Neural crest cell (in vitro differentiated cells): ENCODE data around the gene PLGRKT. TPM values are rescaled to one million over a fixed set of nuclear protein-coding genes. Genes with fewer than 3 reads are reported as not detected.
"Not testable (repeated sequence)": the region's sequence is repeated elsewhere in the genome, so short reads cannot be mapped to it uniquely, and the experiment has no call there.

Experiments used
- DNase-seq: peaks from one replicate; pipeline ENCODE4 v3.0.0; 2021; ENCODE audit warnings: low read depth, mixed read lengths, low spot score
- H3K27ac Mint-ChIP-seq: one replicate; pipeline ENCODE4 v1.8.0; 2021; ENCODE audit warnings: mild to moderate bottlenecking, mixed read lengths; ENCODE audit not compliant: unreplicated experiment
- H3K27me3 Mint-ChIP-seq: 2 replicates; pipeline ENCODE4 v1.8.0; 2021; ENCODE audit warnings: low read depth, mild to moderate bottlenecking, mixed read lengths
- H3K36me3 Mint-ChIP-seq: 2 replicates; pipeline ENCODE4 v1.8.0; 2021; ENCODE audit warnings: low read depth, mild to moderate bottlenecking, mixed read lengths
- H3K4me1 Mint-ChIP-seq: 2 replicates; pipeline ENCODE4 v1.8.0; 2021; ENCODE audit warnings: mixed read lengths
- H3K4me3 Mint-ChIP-seq: one replicate; pipeline ENCODE4 v1.8.0; 2021; ENCODE audit warnings: mild to moderate bottlenecking, mixed read lengths
- H3K9me3 Mint-ChIP-seq: 2 replicates; pipeline ENCODE4 v1.8.0; 2021; ENCODE audit warnings: mixed read lengths
- total RNA-seq: library from RNA; stranded (reverse); gene quantifications from 2 replicates; pipeline ENCODE4 v1.2.1, GENCODE V29; 2021
- TF ChIP-seq, protein P1 (sequence below): fragments of 200-600 bp; sonication (generic); conservative IDR thresholded peaks from 2 replicates; pipeline ENCODE4 v1.5.0; 2021; ENCODE audit warnings: antibody characterized with exemption, mild to moderate bottlenecking

Gene PLGRKT
- total RNA-seq, 1 donor from 2014 or later = 24.6 TPM

DNA sequence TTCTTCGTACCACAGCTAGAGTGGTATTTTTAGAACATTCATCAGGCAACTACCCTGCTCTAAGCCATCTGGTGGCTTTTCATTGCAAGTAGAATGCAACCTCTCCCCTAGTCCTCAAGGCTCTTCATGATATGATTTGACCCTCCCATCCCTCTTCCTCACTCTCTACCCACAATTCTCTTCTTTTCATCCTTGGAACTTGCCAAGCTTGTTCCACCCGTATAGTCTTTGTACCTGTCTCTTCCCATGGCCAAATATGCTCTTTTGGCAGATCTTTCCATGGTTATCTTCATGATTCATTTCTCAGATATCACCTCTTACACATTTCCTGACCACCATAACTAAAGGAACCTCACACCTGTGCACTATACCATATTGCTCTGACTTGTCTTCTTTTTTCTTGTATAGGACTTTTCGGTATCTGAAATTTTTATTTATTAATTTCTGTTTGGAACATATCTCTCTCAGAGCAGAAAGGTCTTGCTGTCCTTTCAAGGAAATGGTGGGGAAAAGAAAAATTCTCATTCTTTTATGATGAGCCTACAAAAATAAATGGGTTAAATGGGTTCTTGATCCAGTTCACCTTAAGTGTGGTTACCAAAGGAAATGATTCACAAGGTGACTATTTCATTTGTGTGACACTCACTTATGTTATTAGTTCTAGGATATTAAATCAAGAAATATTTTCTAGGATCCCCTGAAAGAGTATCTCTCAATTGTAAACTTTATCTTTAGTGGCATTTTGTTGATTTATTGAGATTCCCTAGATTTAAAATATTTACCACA lies 8.9 kb upstream of the PLGRKT start:
- H3K36me3 Mint-ChIP-seq = no peaks in the 10 kb centered on the region
- H3K9me3 Mint-ChIP-seq = no peaks in the 10 kb centered on the region
- peaks cover 31% of the 10 kb centered on the region for H3K27me3 Mint-ChIP-seq
- no peak overlapping the region for H3K27ac Mint-ChIP-seq
- DNase-seq = no peak
- peaks cover 8% of the 10 kb centered on the region for H3K4me1 Mint-ChIP-seq
- H3K4me3 Mint-ChIP-seq = no peak overlapping the region
- TF ChIP-seq, protein P1, sequence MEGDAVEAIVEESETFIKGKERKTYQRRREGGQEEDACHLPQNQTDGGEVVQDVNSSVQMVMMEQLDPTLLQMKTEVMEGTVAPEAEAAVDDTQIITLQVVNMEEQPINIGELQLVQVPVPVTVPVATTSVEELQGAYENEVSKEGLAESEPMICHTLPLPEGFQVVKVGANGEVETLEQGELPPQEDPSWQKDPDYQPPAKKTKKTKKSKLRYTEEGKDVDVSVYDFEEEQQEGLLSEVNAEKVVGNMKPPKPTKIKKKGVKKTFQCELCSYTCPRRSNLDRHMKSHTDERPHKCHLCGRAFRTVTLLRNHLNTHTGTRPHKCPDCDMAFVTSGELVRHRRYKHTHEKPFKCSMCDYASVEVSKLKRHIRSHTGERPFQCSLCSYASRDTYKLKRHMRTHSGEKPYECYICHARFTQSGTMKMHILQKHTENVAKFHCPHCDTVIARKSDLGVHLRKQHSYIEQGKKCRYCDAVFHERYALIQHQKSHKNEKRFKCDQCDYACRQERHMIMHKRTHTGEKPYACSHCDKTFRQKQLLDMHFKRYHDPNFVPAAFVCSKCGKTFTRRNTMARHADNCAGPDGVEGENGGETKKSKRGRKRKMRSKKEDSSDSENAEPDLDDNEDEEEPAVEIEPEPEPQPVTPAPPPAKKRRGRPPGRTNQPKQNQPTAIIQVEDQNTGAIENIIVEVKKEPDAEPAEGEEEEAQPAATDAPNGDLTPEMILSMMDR = no peak

DNA sequence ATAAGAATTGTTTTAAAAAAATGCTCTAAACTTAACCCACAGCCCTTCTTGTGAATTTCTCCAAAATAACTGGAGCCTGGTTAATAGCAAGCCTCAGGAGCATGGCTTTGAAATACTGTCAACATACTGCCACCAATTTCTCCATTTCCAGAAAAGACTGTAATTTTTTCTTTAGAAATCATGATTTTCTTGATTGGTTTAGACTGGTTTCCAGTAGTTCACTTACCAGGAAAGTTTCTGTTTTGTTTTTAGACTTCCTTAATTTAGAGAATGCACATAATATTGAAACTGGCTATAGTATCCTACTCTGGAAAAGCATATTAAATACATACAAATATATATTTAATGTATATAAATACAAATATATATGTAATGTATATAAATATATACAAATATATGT lies 8.2 kb upstream of the PLGRKT start:
- TF ChIP-seq, protein P1 = no peak
- no peak for DNase-seq
- H3K4me1 Mint-ChIP-seq = peaks cover 8% of the 10 kb centered on the region
- peaks cover 35% of the 10 kb centered on the region for H3K27me3 Mint-ChIP-seq
- no peak overlapping the region for H3K4me3 Mint-ChIP-seq
- no peaks in the 10 kb centered on the region for H3K36me3 Mint-ChIP-seq
- no peaks in the 10 kb centered on the region for H3K9me3 Mint-ChIP-seq
- no peak overlapping the region for H3K27ac Mint-ChIP-seq

DNA sequence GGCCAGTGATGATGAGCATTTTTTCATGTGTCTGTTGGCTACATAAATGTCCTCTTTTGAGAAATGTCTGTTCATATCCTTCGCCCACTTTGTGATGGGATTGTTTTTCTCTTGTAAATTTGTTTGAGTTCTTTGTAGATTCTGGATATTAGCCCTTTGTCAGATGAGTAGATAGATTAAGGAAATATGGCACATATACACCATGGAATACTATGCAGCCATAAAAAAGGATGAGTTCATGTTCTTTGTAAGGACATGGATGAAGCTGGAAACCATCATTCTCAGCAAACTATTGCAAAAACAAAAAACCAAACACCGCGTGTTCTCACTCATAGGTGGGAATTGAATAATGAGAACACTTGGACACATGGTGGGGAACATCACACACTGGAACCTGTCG lies 7.4 kb upstream of the PLGRKT start:
- not testable (repeated sequence) for H3K27ac Mint-ChIP-seq, H3K36me3 Mint-ChIP-seq, H3K9me3 Mint-ChIP-seq

DNA sequence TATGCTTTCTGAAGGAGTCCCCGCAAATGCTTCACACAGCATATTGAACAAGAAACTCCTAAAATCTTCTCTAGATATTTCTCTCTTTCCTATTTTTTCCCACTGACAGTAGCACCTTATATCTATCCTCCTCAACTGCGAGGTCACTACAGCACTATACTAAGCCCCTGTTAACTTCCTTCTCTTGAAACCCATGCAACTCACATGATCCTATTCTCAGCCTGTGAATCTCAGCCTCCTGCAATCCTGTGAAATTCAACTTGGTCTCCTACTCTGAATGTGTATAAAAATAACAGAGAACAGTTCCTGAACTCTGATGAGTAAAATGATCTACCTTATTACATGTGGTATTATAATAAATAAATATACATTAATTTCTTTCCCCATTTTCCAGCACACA lies 6.1 kb upstream of the PLGRKT start:
- H3K36me3 Mint-ChIP-seq = no peaks in the 10 kb centered on the region
- no peak overlapping the region for H3K4me3 Mint-ChIP-seq
- no peak for DNase-seq
- no peak overlapping the region for H3K27ac Mint-ChIP-seq
- no peaks in the 10 kb centered on the region for H3K4me1 Mint-ChIP-seq
- peaks cover 37% of the 10 kb centered on the region for H3K27me3 Mint-ChIP-seq
- H3K9me3 Mint-ChIP-seq = no peaks in the 10 kb centered on the region
- TF ChIP-seq, protein P1 = no peak

More for the DNA sequence above, 7.4 kb upstream of the PLGRKT start:
- not testable (repeated sequence) for DNase-seq, H3K4me3 Mint-ChIP-seq, H3K4me1 Mint-ChIP-seq
- H3K27me3 Mint-ChIP-seq = peaks cover 36% of the 10 kb centered on the region

DNA sequence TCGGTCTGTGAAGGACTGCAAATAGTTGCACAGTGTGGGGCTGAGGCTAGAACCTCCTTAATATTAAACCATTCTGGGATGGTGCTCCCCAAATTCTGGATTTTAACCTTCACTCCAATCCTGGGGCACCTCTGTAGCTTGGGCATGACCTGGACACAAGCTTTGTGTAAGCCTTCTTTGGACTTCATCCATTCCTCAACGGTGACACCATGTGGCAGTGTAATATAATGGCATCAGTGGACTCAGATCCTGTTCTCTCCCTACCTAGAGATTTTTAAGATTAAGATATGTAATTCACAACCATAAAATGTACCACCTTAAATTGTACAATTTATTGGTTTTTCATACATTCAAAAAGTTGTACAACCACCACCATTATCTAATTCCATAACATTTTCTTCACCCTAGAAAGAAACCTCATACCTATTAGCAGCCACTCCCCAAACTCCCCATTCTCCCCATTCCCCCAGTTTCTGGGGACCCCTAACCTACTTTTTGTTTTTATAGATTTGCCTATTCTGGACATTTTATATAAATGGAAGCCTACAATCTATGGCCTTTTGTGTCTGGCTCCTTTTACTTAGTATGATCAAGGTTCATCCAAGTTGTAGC lies 4.8 kb upstream of the PLGRKT start:
- H3K27ac Mint-ChIP-seq = no peak overlapping the region
- peak overlapping the region; percentile 31 for H3K4me3 Mint-ChIP-seq
- peaks cover 8% of the 10 kb centered on the region for H3K4me1 Mint-ChIP-seq
- DNase-seq = peak; percentile 16
- TF ChIP-seq, protein P1 = peak; percentile 67
- peaks cover 32% of the 10 kb centered on the region for H3K27me3 Mint-ChIP-seq
- H3K36me3 Mint-ChIP-seq = peaks cover 2% of the 10 kb centered on the region
- H3K9me3 Mint-ChIP-seq = no peaks in the 10 kb centered on the region

DNA sequence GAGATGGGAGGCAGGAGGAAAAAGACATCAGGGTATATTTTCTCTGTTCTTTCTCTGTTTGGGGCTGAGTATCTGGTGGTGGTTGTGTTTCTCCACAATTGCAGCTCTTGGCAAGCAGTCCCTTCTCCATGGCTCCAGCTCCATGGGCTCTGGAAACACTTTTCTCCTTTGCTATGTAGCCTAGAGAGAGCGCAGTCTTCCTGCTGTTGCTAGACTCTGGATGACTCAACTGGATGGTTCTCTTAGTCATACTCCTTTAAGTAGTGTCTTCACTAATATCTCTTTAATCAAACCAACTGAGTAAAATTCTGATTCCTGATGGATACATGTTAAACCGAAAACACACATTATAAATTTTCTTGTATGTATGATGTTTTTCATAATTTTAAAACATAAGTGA lies 3.3 kb upstream of the PLGRKT start:
- Mint-ChIP-seq H3K4me1 (peaks cover 22% of the 10 kb centered on the region), H3K27me3 (peaks cover 20% of the 10 kb centered on the region), H3K4me3 (no peak overlapping the region), H3K9me3 (no peaks in the 10 kb centered on the region), H3K36me3 (peaks cover 11% of the 10 kb centered on the region), H3K27ac (no peak overlapping the region)
- no peak for DNase-seq
- TF ChIP-seq, protein P1 = no peak
